Measurements from ENCODE around the gene RTN4R.

The RTN4R gene

DNA sequence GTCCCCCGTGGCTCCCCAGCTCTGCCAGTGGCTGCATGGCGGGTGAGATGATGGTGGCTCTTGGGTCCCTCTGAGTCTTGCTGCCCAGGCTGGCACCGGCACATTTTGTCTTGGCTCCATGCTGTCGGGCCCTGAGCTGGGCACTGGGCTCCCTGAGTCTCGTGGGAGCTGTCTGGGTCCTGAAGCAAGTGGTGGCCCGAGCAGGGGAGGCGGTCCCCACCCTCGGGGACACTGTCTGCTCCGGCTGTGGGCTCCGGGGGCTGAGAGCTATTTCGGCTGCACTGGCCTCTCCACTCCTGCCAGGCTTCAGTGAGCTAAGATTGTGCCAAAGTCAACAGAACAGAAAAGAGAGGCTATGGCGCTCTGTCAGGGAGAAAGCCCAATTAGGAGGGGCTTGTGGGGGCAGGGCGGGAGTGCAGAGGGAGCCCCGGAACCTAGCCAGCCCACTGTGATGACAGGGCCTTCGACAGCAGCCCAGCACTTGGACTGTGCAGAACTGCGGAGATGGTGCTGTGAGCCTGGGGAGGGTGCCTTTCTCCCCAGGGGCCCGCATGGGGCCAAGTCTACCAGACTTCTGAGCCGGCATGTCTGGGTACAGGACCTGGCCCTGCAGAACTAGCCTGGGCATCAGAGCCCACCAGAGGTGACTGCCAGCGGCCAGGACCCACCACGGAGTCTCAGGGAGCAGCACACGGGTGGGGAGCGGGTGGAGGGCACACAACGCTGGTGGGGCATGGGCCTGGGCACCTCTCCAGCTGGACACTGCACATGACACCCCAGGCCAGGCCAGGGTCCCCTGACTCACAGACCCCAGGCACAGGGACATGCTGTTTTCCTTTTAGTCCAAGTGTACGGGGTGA is 38.0 kb downstream of the RTN4R start:
- DNase-seq (ENCODE audit: low read depth in 2 of 2): no peak

- no peak for DNase-seq (ENCODE audit: low read depth in 2 of 2)
These were observed 39.2 kb downstream of the RTN4R start for GRCh38 chr22:20228939-20229272.

DNA sequence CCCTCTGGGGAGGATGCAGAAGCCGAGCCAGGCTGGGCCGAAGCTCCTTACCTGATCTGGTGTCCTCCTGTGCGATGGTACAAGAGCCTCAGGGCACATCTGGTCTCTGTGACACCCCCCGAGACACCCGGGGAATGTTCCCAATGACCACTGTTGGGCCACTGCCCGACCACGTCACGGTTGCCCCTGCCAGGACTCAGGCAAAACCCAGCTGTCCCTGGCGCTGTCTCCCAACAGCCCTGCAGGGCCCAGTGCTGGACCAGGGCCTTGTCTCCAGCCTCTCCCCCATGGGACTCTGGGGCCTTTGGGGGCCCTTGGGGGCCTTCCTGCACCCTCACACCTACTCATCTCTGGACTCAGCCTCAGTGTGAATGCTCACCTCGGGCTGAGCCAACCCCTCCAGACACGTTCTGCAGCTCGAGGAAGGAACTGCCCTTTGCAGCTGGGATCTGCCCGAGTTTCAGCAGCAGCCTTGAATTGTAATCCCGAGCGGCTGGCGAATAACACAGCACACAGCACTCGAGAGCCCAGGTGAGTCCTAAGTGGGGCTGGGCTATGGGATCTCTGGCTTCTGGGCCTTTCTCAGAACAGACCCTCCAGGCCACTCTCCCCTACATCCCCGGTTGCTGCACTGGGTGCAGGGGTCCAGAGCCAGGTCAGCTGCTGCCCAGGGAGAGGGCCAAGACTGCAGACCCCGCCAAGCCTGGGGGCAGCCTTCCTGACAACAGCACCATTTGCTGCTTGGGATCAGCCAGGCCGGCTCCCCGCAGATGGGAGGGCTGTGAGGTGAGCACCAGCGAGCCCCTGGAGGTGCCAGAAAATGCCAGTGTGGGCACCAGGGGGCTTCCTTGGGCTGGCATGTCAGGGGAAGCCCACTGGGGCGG is 39.8 kb downstream of the RTN4R start:
- DNase-seq (ENCODE audit: low read depth in 2 of 2): no peak

GRCh38 chr22:20227363-20227762 is 40.8 kb downstream of the RTN4R start:
- no peak for DNase-seq (ENCODE audit: low read depth in 2 of 2)

GRCh38 chr22:20226760-20227350 is 41.3 kb downstream of the RTN4R start:
- DNase-seq (ENCODE audit: low read depth in 2 of 2): no peak

- no peak for DNase-seq (ENCODE audit: low read depth in 2 of 2)
These were observed 41.9 kb downstream of the RTN4R start for GRCh38 chr22:20226077-20226716.

GRCh38 chr22:20225693-20225966 is 42.5 kb downstream of the RTN4R start:
- DNase-seq (ENCODE audit: low read depth in 2 of 2): no peak

DNA sequence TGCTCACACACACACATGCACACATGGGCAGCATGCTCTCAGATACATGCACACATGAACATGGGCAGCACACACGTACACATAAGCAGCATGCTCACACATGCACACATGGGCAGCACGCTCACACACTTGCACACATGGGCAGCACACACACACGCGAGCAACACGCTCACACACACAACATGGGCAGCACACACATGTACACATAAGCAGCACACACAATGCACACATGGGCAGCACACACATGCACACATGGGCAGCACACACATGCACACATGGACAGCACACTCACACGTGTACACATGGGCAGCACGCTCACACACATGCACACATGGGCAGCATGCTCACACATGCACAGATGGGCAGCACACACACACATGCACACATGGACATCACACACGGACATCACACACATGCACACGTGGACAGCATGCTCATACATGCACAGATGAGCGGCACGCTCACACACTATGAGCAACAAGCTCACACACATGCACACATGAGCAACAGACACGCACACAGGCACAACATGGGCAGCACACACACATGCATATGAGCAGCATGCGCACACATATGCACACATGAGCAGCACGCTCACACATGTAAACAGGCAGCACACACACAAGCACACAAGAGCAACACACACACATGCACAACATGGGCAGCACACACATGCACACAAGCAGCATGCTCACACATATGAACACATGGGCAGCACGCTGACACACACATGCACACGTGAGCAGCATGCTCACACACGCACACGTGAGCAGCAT is 43.0 kb downstream of the RTN4R start:
- DNase-seq (ENCODE audit: low read depth in 2 of 2): no peak

GRCh38 chr22:20224256-20224626 is 43.9 kb downstream of the RTN4R start:
- DNase-seq (ENCODE audit: low read depth in 2 of 2): no peak

DNA sequence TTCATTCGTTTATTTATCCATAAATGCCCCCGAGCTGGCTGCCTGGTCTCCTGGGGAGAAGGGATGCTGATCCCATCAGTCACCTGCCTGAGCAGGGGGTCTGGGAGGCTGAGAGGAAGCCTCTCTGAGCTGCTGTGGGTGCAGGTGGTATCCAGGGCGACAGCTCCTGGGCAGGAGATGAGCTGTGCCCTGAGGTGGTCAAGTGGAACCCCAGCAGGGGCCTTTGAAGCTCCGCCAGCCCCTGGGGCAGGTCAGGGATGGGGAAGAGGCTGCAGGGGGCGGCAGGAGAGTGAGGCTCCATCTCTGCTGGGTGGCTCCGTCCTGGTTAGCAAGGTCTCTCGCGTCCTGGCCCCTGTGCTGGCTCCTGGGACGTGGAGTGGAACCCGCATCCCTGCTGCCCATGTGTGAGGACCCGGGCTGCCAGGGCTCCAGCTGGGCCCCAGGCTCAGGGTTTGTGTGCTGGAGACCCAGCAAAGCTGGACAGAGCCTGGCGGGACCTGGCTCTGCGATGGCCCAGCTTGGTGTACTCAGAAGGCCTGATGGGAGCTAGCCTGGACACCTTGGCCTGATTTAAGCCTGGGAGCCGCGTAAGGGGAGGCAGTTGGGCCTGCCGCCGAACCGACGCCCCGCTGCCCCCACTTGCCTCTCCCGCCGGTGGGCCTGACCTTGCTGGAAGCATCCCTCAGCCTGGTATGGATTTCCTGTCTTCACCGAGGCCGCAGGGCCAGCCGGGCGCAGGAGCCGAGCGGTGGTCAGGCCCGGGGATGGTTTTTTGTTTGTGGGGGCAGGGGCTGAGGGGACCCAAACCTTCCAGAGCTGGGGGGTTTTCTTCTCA is 44.5 kb downstream of the RTN4R start:
- DNase-seq (ENCODE audit: low read depth in 2 of 2): no peak

- no peak for DNase-seq (ENCODE audit: low read depth in 2 of 2)
These were observed 45.2 kb downstream of the RTN4R start for GRCh38 chr22:20222764-20223420.

DNA sequence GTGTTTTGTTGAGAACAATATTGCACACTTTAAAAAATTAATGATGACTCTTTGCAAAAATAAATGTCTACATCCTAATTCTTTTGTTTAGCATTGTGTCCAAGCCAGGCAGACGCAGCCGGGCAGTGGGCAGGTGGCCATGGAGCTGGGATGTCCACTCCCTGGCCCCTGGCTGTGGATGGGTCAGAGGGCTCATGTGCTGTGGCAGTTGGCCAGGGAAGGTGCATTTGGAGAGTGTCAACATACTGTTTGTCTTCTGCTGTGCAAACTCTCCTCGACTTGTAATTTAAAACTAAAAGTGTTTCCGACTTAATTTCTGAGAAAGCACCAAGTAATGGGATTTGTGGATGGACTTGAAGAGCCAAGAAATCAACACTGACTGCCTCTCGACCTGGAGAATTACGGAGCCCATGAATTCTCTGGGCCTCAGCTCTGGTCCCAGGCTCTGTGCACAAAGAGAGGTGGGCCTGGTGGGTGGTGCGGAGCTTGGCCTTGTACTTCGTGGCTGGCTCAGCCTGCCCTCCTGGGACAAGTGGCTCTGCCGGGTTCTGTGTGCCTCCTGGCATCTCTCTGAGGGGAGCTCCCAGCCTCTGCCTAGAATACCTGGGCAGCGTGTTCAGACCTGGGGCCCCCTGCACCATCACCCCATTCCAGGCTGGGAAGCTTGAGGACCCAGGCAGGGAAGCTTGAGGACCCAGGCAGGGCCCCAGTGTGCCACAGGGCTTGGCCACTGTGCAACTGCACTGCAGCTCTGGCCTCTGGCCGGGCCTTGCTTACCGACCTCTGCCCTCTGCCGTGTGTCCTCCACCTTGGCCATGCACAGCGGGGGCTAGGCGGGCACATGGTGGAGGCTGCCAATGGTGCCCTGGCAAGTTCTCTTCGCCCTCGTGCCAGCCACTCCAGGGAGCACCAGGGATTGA is 46.4 kb downstream of the RTN4R start:
- no peak for DNase-seq (ENCODE audit: low read depth in 2 of 2)

DNA sequence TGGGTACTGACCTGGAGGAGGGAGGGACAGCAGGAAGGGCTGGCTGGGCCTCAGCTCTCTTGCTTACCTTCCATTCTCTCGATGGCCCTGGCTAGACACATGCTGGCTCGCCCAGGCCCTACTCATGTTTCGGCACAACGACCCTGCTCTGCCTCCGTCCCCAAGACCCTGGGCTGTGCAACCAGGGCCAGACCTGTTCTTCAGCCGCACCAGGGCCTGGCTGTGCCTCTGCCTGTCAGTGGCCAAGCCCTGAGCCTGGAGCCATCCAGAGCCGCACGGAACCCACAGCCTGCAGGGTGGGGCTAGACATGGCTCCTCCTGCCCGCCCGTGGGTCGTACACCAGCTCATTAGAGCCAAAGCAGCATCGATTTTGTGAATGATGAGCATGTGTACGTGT is 47.5 kb downstream of the RTN4R start:
- no peak for DNase-seq (ENCODE audit: low read depth in 2 of 2)

DNA sequence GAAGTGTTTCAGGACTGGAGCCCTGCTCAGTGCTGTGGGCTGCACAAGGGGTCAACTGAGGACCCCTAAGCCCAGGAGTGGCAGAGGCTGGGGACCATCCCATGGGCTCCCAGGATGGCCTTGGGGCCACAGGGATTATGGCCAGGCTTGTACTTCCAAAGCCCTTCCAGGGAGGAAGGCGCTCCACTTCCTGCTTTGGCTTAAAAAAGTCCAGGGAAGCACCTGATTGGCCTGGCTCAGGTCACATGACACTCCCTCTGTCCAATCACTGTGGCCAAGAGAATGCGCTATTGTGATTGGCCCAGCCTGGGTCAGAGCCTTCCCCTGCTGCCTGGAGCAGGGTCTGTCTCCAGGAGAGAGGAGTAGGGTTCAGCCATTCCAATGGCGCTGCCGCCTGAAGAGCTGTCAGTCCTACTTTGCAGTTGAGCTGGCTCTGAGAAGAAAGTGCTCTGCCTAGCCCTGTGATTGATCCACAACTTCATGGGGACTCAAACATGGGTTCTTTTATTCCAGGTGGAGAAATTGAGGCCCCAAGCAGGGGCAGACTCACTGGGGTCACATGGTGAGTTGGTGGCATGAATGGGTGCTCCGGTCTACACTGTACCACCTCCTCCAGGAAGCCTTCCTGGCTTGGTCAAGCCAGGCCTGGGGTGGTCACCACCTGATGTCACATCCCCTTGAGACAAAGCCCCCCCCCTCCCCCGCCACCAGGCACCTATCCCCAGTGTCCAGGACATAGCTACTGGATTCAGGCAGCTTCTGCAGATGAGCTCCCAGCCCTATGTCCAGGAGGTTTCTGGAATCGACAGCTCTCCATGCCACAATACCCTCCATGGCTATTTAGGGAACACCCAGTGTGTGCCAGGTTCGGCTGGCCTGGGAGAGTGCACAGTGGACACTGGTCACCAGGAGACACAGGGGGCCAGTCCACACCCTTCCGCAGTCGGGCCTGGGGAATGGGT is 48.2 kb downstream of the RTN4R start:
- DNase-seq (ENCODE audit: low read depth in 2 of 2): no peak

DNA sequence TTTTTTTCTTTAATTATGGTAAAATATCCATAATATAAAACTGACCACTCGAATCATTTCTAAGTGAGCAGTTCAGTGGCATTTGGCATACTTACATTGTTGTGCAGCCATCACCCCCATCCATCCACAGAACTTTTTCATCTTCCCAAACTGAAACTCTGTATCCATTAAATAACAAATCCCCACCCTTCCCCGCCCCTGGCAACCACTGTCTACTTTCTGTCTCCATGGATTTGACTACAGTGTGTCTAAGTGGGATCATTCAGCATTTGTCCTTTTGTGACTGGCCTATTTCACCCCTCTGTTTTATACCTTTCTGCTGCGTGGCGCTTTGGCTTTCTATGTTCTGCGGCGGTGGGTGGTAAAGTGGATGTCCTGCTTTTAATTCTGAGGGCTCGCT is 49.1 kb downstream of the RTN4R start:
- DNase-seq (ENCODE audit: low read depth in 2 of 2): no peak

DNA sequence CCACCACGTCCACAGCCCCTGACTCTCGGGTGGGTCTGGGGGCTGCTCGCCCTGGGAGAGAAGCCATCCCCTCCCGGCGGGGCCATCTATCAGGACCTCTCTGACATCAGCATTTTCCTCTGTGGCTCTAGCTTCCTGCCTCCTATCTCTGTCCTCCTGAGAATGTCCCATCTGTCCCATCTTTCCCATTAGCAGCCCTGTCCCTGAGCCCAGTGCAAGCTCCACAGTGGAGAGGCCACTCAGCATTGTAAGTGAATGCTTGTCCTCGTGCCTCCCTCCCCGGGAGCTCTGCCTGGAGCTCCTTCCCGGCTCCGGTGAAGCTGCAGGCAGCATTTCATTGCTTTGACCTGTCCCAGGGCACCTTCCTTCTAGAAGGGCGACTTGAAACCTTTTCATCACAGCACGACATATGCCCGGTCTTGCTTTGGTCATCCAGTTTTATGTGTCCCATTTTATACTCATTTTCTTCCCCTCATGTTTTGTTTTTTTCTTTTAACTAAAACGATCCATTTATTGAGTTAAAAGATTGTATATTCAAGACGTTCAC is 49.7 kb downstream of the RTN4R start:
- DNase-seq (ENCODE audit: low read depth in 2 of 2): no peak

DNA sequence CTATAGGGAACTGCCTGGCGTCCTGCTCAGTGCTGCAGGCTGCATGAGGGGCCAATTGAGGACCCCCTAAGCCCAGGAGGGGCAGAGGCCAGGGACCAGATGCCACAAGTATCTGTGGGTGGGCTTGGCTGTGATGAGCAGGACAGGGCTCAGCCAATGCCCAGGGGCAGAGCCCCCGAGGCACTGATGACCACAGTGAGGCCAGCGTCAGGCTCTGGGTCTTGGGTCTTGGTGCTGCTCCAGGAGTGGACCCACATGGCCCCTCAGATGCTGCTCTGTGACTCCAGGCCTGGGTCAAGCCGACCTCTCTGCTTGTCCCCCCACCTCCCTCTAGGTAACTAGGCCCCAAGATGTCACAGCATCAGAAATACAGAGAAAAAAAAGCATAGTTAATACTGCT is 50.6 kb downstream of the RTN4R start:
- no peak for DNase-seq (ENCODE audit: low read depth in 2 of 2)

Measured in activated CD8-positive, alpha-beta memory T cell treated with anti-CD3 and anti-CD28 coated beads for 4 hours (primary cell).